ENCODE measurements around the gene HPS6.

Gene HPS6

DNA sequence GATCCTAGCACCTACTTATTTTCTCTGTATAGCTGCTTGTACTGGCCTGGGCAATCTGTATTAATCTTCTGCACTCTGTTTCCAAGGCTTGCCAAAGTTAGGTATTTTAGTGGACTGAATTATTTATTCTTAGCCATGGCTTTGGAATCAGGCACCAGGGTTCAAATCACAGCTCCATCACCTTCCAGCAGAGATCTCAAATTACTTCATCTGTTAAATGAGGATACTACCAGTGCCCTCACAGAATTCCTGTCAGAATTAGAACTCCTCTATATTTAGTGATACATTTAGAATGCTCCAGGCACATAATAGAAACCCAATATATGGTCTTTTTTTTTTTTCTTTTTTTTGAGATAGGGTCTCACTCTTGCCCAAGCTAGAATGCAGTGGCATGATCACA, 26.7 kb upstream of the HPS6 start:
- Histone ChIP-seq H2AFZ (ENCODE audit: low read depth, low read length) (no peak overlapping the region), H3K27ac (ENCODE audit: low read length) (no peak overlapping the region)
- ATAC-seq (ENCODE audit: insufficient read depth, low read depth), result no peak

DNA sequence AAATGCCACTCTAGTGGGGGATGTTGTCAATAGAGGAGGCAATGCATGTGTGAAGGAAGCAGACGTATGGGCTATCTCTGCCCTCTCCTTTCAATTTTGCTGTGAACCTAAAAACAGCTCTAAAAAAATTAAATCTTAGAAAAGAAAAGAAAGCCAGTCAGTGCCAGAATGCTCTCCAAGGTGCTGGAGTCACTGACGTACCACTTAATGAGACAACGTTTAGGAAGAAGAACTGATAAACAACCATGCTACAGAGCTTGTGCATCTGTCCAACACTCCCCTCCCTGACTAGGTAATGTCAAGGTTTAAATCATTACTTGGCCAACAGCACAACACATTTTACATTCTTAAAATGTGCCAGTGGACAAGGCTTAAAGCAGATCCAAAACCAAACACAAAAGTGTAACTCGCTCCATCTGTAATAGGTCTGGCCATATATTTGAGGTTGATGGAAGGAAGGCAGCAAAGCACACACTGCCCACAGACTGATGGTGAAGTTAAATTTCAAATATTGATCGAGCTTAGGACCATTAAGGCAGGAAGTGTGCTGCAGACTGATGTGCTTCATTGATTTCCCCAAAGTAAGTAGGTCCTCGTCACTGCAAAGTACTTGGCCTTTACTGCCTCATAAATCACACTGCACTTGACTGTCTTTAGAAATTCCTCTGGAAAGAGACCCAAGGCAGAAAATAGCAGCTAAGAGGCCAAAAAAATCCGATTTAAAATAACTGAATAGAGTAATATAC, 24.7 kb upstream of the HPS6 start:
- Histone ChIP-seq H3K9ac (ENCODE audit: low read depth, low read length) (no peak overlapping the region), H3K79me2 (ENCODE audit: insufficient read depth, low read length) (peaks cover 51% of the 10 kb centered on the region), H3K27ac (ENCODE audit: low read length) (no peak overlapping the region), H3K4me1 (ENCODE audit: insufficient read depth, low read length) (no peaks in the 10 kb centered on the region), H3K9me3 (ENCODE audit: insufficient read depth, low read length, severe bottlenecking) (no peaks in the 10 kb centered on the region), H2AFZ (ENCODE audit: low read depth, low read length) (no peak overlapping the region), H3K27me3 (ENCODE audit: insufficient read depth, low read length, poor library complexity) (no peaks in the 10 kb centered on the region), H3K4me2 (ENCODE audit: insufficient read depth, low read length) (no peak overlapping the region), H3K36me3 (ENCODE audit: insufficient read depth, low read length) (peaks cover 28% of the 10 kb centered on the region), H4K20me1 (ENCODE audit: insufficient read depth, low read length) (peaks cover 14% of the 10 kb centered on the region; the same call in 1 of the 2 replicates), H3K4me3 (ENCODE audit: low read depth in 1 of 2, low read length in 2 of 2) (no peak overlapping the region)
- ATAC-seq (ENCODE audit: insufficient read depth, low read depth) (no peak), DNase-seq (no peak)
- TF ChIP-seq, protein P1, sequence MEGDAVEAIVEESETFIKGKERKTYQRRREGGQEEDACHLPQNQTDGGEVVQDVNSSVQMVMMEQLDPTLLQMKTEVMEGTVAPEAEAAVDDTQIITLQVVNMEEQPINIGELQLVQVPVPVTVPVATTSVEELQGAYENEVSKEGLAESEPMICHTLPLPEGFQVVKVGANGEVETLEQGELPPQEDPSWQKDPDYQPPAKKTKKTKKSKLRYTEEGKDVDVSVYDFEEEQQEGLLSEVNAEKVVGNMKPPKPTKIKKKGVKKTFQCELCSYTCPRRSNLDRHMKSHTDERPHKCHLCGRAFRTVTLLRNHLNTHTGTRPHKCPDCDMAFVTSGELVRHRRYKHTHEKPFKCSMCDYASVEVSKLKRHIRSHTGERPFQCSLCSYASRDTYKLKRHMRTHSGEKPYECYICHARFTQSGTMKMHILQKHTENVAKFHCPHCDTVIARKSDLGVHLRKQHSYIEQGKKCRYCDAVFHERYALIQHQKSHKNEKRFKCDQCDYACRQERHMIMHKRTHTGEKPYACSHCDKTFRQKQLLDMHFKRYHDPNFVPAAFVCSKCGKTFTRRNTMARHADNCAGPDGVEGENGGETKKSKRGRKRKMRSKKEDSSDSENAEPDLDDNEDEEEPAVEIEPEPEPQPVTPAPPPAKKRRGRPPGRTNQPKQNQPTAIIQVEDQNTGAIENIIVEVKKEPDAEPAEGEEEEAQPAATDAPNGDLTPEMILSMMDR (IDR thresholded peaks at IDR 0.05; ENCODE audit: borderline replicate concordance, extremely low read depth, low read length, poor library complexity, severe bottlenecking), result no peak
- no peak for TF ChIP-seq EZH2 (IDR thresholded peaks at IDR 0.05; ENCODE audit: borderline replicate concordance, low read depth, low read length, severe bottlenecking)

More for the DNA sequence above, 26.7 kb upstream of the HPS6 start:
- no peaks in the 10 kb centered on the region for H3K9me3 ChIP-seq (ENCODE audit: insufficient read depth, low read length, severe bottlenecking)
- no peak for TF ChIP-seq EZH2 (IDR thresholded peaks at IDR 0.05; ENCODE audit: borderline replicate concordance, low read depth, low read length, severe bottlenecking)
- TF ChIP-seq, protein P1 (IDR thresholded peaks at IDR 0.05; ENCODE audit: borderline replicate concordance, extremely low read depth, low read length, poor library complexity, severe bottlenecking), result no peak
- H3K4me1 ChIP-seq (ENCODE audit: insufficient read depth, low read length), result no peaks in the 10 kb centered on the region
- peaks cover 10% of the 10 kb centered on the region; the same call in 1 of the 2 replicates for H4K20me1 ChIP-seq (ENCODE audit: insufficient read depth, low read length)
- no peak for DNase-seq
- H3K9ac ChIP-seq (ENCODE audit: low read depth, low read length), result no peak overlapping the region
- no peak overlapping the region for H3K4me2 ChIP-seq (ENCODE audit: insufficient read depth, low read length)
- H3K79me2 ChIP-seq (ENCODE audit: insufficient read depth, low read length), result peaks cover 33% of the 10 kb centered on the region
- H3K36me3 ChIP-seq (ENCODE audit: insufficient read depth, low read length), result peaks cover 33% of the 10 kb centered on the region
- no peaks in the 10 kb centered on the region for H3K27me3 ChIP-seq (ENCODE audit: insufficient read depth, low read length, poor library complexity)
- no peak overlapping the region for H3K4me3 ChIP-seq (ENCODE audit: low read depth in 1 of 2, low read length in 2 of 2)

DNA sequence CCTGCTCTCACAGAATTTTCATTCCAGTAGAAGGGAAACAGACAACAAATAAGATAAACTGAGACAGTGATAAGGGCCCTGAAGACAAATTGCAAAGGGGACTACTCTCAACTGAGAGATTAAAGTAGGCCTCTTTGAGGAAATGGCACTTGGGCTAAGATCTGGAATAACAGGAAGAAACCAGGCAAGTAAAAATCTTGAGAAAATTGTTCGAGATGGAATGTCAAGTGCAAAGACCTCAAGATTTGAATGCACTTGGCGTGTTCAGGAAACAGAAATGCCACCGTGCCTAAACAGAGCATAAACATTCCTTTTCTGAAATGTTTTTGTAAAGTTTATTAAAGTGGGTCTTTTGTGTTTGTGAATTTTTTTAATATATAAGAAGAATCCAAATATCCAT, 19.9 kb upstream of the HPS6 start:
- H3K9me3 ChIP-seq (ENCODE audit: insufficient read depth, low read length, severe bottlenecking), result no peaks in the 10 kb centered on the region
- DNase-seq, result no peak
- H3K27me3 ChIP-seq (ENCODE audit: insufficient read depth, low read length, poor library complexity), result no peaks in the 10 kb centered on the region
- H3K79me2 ChIP-seq (ENCODE audit: insufficient read depth, low read length), result peaks cover 91% of the 10 kb centered on the region
- no peak for ATAC-seq (ENCODE audit: insufficient read depth, low read depth)
- H4K20me1 ChIP-seq (ENCODE audit: insufficient read depth, low read length), result peaks cover 24% of the 10 kb centered on the region; the same call in 1 of the 2 replicates
- no peak overlapping the region for H3K4me3 ChIP-seq (ENCODE audit: low read depth in 1 of 2, low read length in 2 of 2)
- H3K4me2 ChIP-seq (ENCODE audit: insufficient read depth, low read length), result no peak overlapping the region
- H3K9ac ChIP-seq (ENCODE audit: low read depth, low read length), result no peak overlapping the region
- H2AFZ ChIP-seq (ENCODE audit: low read depth, low read length), result no peak overlapping the region
- TF ChIP-seq, protein P1 (IDR thresholded peaks at IDR 0.05; ENCODE audit: borderline replicate concordance, extremely low read depth, low read length, poor library complexity, severe bottlenecking), result no peak
- TF ChIP-seq EZH2 (IDR thresholded peaks at IDR 0.05; ENCODE audit: borderline replicate concordance, low read depth, low read length, severe bottlenecking), result no peak
- H3K27ac ChIP-seq (ENCODE audit: low read length), result no peak overlapping the region
- no peaks in the 10 kb centered on the region for H3K4me1 ChIP-seq (ENCODE audit: insufficient read depth, low read length)
- H3K36me3 ChIP-seq (ENCODE audit: insufficient read depth, low read length), result no peaks in the 10 kb centered on the region
